GM20000 (cell line): Measurements from ENCODE around the gene AUNIP.

Source experiments
- DNase-seq: peaks from one replicate; pipeline ENCODE4 v3.0.0; 2012; ENCODE audit warnings: low spot score
- TF ChIP-seq, protein P1 (sequence below): IDR thresholded peaks from 2 replicates; pipeline ENCODE4 v1.5.1; 2012; ENCODE audit warnings: mild to moderate bottlenecking, control low read depth; ENCODE audit errors: extremely low read depth, missing control alignments

Gene AUNIP

GRCh38 chr1:25875856-25876692 is 16.8 kb upstream of the AUNIP start:
- TF ChIP-seq, protein P1, sequence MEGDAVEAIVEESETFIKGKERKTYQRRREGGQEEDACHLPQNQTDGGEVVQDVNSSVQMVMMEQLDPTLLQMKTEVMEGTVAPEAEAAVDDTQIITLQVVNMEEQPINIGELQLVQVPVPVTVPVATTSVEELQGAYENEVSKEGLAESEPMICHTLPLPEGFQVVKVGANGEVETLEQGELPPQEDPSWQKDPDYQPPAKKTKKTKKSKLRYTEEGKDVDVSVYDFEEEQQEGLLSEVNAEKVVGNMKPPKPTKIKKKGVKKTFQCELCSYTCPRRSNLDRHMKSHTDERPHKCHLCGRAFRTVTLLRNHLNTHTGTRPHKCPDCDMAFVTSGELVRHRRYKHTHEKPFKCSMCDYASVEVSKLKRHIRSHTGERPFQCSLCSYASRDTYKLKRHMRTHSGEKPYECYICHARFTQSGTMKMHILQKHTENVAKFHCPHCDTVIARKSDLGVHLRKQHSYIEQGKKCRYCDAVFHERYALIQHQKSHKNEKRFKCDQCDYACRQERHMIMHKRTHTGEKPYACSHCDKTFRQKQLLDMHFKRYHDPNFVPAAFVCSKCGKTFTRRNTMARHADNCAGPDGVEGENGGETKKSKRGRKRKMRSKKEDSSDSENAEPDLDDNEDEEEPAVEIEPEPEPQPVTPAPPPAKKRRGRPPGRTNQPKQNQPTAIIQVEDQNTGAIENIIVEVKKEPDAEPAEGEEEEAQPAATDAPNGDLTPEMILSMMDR = no peak
- no peak for DNase-seq

GRCh38 chr1:25875154-25875855 is 16.0 kb upstream of the AUNIP start, which contains the start of gene PAQR7:
Gene PAQR7 (minus strand): TSS chr1:25875708. CDS start chr1:25863839, 11,869 bp downstream.
- TF ChIP-seq, protein P1 = no peak
- DNase-seq = peak; percentile 90

GRCh38 chr1:25874635-25875153 is 15.4 kb upstream of the AUNIP start:
- TF ChIP-seq, protein P1 = no peak
- no peak for DNase-seq

DNA sequence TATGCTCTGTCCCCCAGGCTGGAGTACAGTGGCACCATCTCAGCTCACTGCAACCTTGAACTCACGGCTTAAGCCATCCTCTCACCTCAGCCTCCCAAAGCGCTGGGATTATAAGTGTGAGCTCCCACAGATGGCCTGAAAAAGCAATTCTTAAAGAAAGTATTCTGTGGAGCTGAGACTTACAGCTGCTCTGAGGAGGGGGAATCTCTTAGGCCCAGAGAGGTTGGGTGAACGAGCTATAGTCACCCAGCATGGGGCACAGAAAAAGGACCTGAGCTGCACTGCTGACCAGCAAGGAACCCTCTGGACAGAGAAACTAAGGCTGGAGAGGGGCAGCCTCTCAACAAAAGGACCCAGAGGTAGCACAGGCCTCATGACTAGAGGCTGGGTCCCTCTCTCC is 15.0 kb upstream of the AUNIP start:
- no peak for DNase-seq
- TF ChIP-seq, protein P1 = no peak

GRCh38 chr1:25873120-25873519 is 13.9 kb upstream of the AUNIP start:
- TF ChIP-seq, protein P1 = no peak
- DNase-seq = no peak

- DNase-seq = no peak
- TF ChIP-seq, protein P1 = no peak
Measured at GRCh38 chr1:25872713-25873112, 13.5 kb upstream of the AUNIP start.
